ENCODE results near the gene RANBP3L.

RANBP3L gene

DNA sequence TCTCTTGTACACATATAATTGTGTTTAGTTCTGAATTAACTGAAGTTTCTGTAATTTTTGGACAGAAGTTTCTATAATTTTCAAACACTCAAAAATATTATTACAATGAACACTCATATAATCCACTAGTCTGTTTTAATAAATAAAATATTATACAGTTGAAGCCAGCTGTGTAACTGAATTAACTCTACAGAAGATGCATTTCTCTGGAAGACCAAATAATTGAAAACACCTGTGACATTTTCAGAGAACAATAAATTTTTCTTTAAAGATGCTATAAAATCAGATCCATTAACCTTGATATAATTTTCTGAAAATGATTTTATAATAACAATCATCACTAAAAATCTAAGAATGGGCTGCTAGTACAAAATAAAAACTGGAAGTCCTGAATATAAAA is 74.7 kb downstream of the RANBP3L start:
- no peaks in the 10 kb centered on the region for H3K4me1 ChIP-seq (ENCODE audit: control insufficient read depth, insufficient read depth, low read length, poor library complexity, severe bottlenecking)
- H3K27ac ChIP-seq (ENCODE audit: low read depth, low read length, severe bottlenecking): no peak overlapping the region
- no peak overlapping the region for H3K4me3 ChIP-seq (ENCODE audit: extremely low read depth, insufficient read depth, low read length, poor library complexity, severe bottlenecking)
- H3K36me3 ChIP-seq (ENCODE audit: control insufficient read depth, insufficient read depth, low read length): peaks cover 15% of the 10 kb centered on the region
- H3K9me3 ChIP-seq (ENCODE audit: control insufficient read depth, low read length): no peaks in the 10 kb centered on the region

- no peaks in the 10 kb centered on the region for H3K4me1 ChIP-seq (ENCODE audit: control insufficient read depth, insufficient read depth, low read length, poor library complexity, severe bottlenecking)
- H3K4me3 ChIP-seq (ENCODE audit: extremely low read depth, insufficient read depth, low read length, poor library complexity, severe bottlenecking): no peak overlapping the region
- H3K36me3 ChIP-seq (ENCODE audit: control insufficient read depth, insufficient read depth, low read length): peaks cover 26% of the 10 kb centered on the region
- WGBS, 2 experiments (ENCODE audit: insufficient coverage in 2 of 2): 100% methylated on average over 1 of the region's 1 CpG
- no peak overlapping the region for H3K27ac ChIP-seq (ENCODE audit: low read depth, low read length, severe bottlenecking)
- H3K9me3 ChIP-seq (ENCODE audit: control insufficient read depth, low read length): no peaks in the 10 kb centered on the region
These were observed 79.1 kb downstream of the RANBP3L start for GRCh38 chr5:36222620-36223019.

DNA sequence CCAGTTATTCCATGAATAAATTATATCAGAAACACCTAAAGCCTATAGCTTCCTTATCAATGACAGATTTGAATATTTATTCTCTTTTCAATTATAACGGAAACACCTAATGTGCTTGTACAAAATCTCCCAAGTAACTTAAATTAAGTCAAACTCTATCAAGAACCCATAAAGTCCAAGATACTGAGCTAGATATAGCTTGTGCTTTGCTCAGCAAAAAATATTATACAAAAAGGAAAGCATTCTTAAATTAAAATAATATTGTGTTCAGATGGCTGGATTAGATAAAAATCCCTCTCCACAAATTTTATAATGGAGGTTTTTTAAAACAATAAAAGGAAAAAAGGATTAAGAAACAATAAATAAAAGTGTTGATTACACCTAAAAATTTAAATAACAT is 83.7 kb downstream of the RANBP3L start:
- Histone ChIP-seq H3K27ac (ENCODE audit: low read depth, low read length, severe bottlenecking) (no peak overlapping the region), H3K9me3 (ENCODE audit: control insufficient read depth, low read length) (no peaks in the 10 kb centered on the region), H3K4me1 (ENCODE audit: control insufficient read depth, insufficient read depth, low read length, poor library complexity, severe bottlenecking) (no peaks in the 10 kb centered on the region), H3K4me3 (ENCODE audit: extremely low read depth, insufficient read depth, low read length, poor library complexity, severe bottlenecking) (no peak overlapping the region), H3K36me3 (ENCODE audit: control insufficient read depth, insufficient read depth, low read length) (peaks cover 15% of the 10 kb centered on the region)
- 100% methylated on average over 1 of the region's 1 CpG; no CpG with 5 or more reads in 1 of the 2 experiments for WGBS, 2 experiments (ENCODE audit: insufficient coverage in 2 of 2)

DNA sequence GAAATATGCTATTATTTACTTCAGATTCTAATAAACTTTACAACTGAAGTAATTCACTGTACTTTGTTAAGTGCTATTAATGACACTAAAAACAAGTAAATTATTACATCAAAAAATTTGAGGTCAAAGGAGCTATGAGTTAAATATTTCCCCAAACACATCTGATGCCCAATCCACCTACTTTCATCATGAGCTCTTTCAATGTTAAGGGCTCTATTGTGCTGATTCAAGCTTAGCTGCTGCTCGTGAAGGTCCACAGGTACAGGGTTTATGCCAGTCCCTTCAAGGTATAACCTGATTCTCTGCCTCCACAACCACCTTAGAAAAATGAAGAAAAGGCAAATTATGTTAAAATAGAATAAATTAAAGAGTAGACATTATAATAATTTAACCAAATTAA is 84.1 kb downstream of the RANBP3L start:
- Histone ChIP-seq H3K4me1 (ENCODE audit: control insufficient read depth, insufficient read depth, low read length, poor library complexity, severe bottlenecking) (no peaks in the 10 kb centered on the region), H3K4me3 (ENCODE audit: extremely low read depth, insufficient read depth, low read length, poor library complexity, severe bottlenecking) (no peak overlapping the region), H3K36me3 (ENCODE audit: control insufficient read depth, insufficient read depth, low read length) (peaks cover 15% of the 10 kb centered on the region), H3K27ac (ENCODE audit: low read depth, low read length, severe bottlenecking) (no peak overlapping the region), H3K9me3 (ENCODE audit: control insufficient read depth, low read length) (no peaks in the 10 kb centered on the region)
- WGBS, 2 experiments (ENCODE audit: insufficient coverage in 2 of 2): 83% methylated on average over 1 of the region's 1 CpG; no CpG with 5 or more reads in 1 of the 2 experiments

DNA sequence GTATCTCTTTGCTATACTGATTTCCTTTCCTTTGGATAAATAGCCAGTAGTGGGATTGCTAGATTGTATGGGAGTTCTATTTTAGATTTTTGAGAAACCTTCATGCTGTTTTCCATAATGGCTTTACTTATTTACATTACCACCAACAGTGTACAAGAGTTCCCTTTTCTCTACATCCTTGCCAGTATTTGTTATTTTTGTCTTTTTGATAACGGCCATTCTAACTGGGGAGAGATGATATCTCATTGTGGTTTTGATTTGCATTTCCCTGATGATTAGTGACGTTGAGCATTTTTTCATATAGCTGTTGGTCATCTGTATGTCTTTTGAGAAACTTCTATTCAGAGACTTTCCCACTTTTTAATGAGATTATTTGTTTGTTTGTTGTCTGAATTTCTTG is 85.8 kb downstream of the RANBP3L start:
- H3K4me3 ChIP-seq (ENCODE audit: extremely low read depth, insufficient read depth, low read length, poor library complexity, severe bottlenecking): no peak overlapping the region
- no peaks in the 10 kb centered on the region for H3K9me3 ChIP-seq (ENCODE audit: control insufficient read depth, low read length)
- peaks cover 12% of the 10 kb centered on the region for H3K36me3 ChIP-seq (ENCODE audit: control insufficient read depth, insufficient read depth, low read length)
- no CpG with 5 or more reads among the region's 2 CpGs for WGBS, 2 experiments (ENCODE audit: insufficient coverage in 2 of 2)
- no peaks in the 10 kb centered on the region for H3K4me1 ChIP-seq (ENCODE audit: control insufficient read depth, insufficient read depth, low read length, poor library complexity, severe bottlenecking)
- no peak overlapping the region for H3K27ac ChIP-seq (ENCODE audit: low read depth, low read length, severe bottlenecking)

GRCh38 chr5:36214436-36214835 is 87.3 kb downstream of the RANBP3L start:
- H3K27ac ChIP-seq (ENCODE audit: low read depth, low read length, severe bottlenecking): no peak overlapping the region
- H3K36me3 ChIP-seq (ENCODE audit: control insufficient read depth, insufficient read depth, low read length): peaks cover 5% of the 10 kb centered on the region
- H3K4me3 ChIP-seq (ENCODE audit: extremely low read depth, insufficient read depth, low read length, poor library complexity, severe bottlenecking): no peak overlapping the region
- no peaks in the 10 kb centered on the region for H3K9me3 ChIP-seq (ENCODE audit: control insufficient read depth, low read length)
- H3K4me1 ChIP-seq (ENCODE audit: control insufficient read depth, insufficient read depth, low read length, poor library complexity, severe bottlenecking): no peaks in the 10 kb centered on the region
- no CpG with 5 or more reads among the region's 3 CpGs for WGBS, 2 experiments (ENCODE audit: insufficient coverage in 2 of 2)

- Histone ChIP-seq H3K27ac (ENCODE audit: low read depth, low read length, severe bottlenecking) (no peak overlapping the region), H3K36me3 (ENCODE audit: control insufficient read depth, insufficient read depth, low read length) (peaks cover 13% of the 10 kb centered on the region), H3K4me1 (ENCODE audit: control insufficient read depth, insufficient read depth, low read length, poor library complexity, severe bottlenecking) (no peaks in the 10 kb centered on the region), H3K4me3 (ENCODE audit: extremely low read depth, insufficient read depth, low read length, poor library complexity, severe bottlenecking) (no peak overlapping the region), H3K9me3 (ENCODE audit: control insufficient read depth, low read length) (no peaks in the 10 kb centered on the region)
- WGBS, 2 experiments (ENCODE audit: insufficient coverage in 2 of 2): no CpG with 5 or more reads among the region's 3 CpGs
These were observed 92.0 kb downstream of the RANBP3L start for GRCh38 chr5:36209664-36210063.

- H3K27ac ChIP-seq (ENCODE audit: low read depth, low read length, severe bottlenecking): no peak overlapping the region
- H3K4me1 ChIP-seq (ENCODE audit: control insufficient read depth, insufficient read depth, low read length, poor library complexity, severe bottlenecking): no peaks in the 10 kb centered on the region
- peaks cover 13% of the 10 kb centered on the region for H3K36me3 ChIP-seq (ENCODE audit: control insufficient read depth, insufficient read depth, low read length)
- H3K9me3 ChIP-seq (ENCODE audit: control insufficient read depth, low read length): no peaks in the 10 kb centered on the region
- 100% methylated on average over 1 of the region's 2 CpGs; no CpG with 5 or more reads in 1 of the 2 experiments for WGBS, 2 experiments (ENCODE audit: insufficient coverage in 2 of 2)
- H3K4me3 ChIP-seq (ENCODE audit: extremely low read depth, insufficient read depth, low read length, poor library complexity, severe bottlenecking): no peak overlapping the region
These were observed 92.9 kb downstream of the RANBP3L start for GRCh38 chr5:36208786-36209185.

- no peaks in the 10 kb centered on the region for H3K9me3 ChIP-seq (ENCODE audit: control insufficient read depth, low read length)
- no peaks in the 10 kb centered on the region for H3K4me1 ChIP-seq (ENCODE audit: control insufficient read depth, insufficient read depth, low read length, poor library complexity, severe bottlenecking)
- peaks cover 13% of the 10 kb centered on the region for H3K36me3 ChIP-seq (ENCODE audit: control insufficient read depth, insufficient read depth, low read length)
- no peak overlapping the region for H3K4me3 ChIP-seq (ENCODE audit: extremely low read depth, insufficient read depth, low read length, poor library complexity, severe bottlenecking)
- no peak overlapping the region for H3K27ac ChIP-seq (ENCODE audit: low read depth, low read length, severe bottlenecking)
These were observed 94.8 kb downstream of the RANBP3L start for GRCh38 chr5:36206913-36207312.

DNA sequence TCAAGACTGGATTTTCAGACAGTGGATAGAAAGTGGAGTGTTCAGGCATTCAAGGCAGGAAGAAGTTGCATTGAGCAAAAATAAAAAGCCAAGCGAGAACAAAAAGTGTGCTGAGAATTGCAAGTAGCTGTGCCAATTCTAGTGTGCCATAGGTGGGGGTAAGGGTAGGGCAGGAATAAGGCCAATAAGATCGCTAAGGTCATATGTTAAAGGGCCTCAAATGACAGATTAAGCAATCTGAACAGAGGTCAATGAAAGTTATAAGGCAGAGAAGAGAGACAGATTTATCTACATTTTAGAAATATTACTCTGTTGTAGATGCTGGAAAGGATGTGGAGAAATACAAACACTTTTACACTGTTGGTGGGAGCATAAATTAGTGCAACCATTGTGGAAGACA is 96.4 kb downstream of the RANBP3L start:
- H3K36me3 ChIP-seq (ENCODE audit: control insufficient read depth, insufficient read depth, low read length): peaks cover 19% of the 10 kb centered on the region

DNA sequence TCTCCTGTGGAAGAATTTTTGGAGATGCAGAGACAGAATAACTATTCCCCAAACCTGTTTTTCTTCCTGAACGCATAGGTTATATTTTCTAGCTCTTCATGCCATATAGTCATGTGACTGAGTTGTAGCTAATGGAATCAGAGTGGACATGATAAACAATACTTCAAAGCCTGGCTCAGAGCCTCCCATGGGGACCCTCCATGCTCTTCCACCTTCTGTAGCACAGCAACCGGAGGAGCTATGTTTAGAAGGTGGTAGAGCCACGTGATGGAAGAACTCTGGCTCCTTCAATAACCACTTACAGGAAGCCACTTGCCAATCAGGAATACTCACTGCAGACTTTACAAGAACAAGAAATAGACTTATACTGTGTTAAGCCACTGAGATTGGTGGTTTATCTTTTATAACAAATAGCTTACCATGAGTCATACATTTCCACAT is 99.2 kb downstream of the RANBP3L start:
- Histone ChIP-seq H3K4me1 (ENCODE audit: control insufficient read depth, insufficient read depth, low read length, poor library complexity, severe bottlenecking) (no peaks in the 10 kb centered on the region), H3K4me3 (ENCODE audit: extremely low read depth, insufficient read depth, low read length, poor library complexity, severe bottlenecking) (no peak overlapping the region), H3K36me3 (ENCODE audit: control insufficient read depth, insufficient read depth, low read length) (peaks cover 19% of the 10 kb centered on the region), H3K27ac (ENCODE audit: low read depth, low read length, severe bottlenecking) (no peak overlapping the region), H3K9me3 (ENCODE audit: control insufficient read depth, low read length) (no peaks in the 10 kb centered on the region)
- WGBS, 2 experiments (ENCODE audit: insufficient coverage in 2 of 2): no CpG with 5 or more reads among the region's 3 CpGs

More for the DNA sequence above, 96.4 kb downstream of the RANBP3L start:
- WGBS, 2 experiments (ENCODE audit: insufficient coverage in 2 of 2): 90 to 100% methylated on average over 2 of the region's 2 CpGs
- H3K9me3 ChIP-seq (ENCODE audit: control insufficient read depth, low read length): no peaks in the 10 kb centered on the region
- no peak overlapping the region for H3K27ac ChIP-seq (ENCODE audit: low read depth, low read length, severe bottlenecking)
- H3K4me3 ChIP-seq (ENCODE audit: extremely low read depth, insufficient read depth, low read length, poor library complexity, severe bottlenecking): no peak overlapping the region
- no peaks in the 10 kb centered on the region for H3K4me1 ChIP-seq (ENCODE audit: control insufficient read depth, insufficient read depth, low read length, poor library complexity, severe bottlenecking)

DNA sequence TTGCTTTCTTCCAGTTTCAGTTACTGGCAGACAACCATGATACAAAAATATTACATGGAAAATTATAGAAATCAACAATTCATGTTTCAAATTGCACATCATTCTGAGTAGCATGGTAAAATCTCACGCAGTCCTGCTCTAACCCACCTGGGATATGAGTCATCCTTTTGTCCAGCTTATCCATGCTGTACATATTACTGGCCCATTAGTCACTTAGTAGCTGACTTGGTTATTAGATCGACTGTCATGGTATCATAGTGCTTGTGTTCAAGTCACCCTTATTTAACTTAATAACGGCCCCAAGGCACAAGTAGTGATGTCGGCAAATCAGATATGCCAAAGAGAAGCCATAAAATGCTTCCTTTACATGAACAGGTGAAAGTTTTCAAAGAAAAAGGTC is 101.2 kb downstream of the RANBP3L start:
- Histone ChIP-seq H3K27ac (ENCODE audit: low read depth, low read length, severe bottlenecking) (no peak overlapping the region), H3K9me3 (ENCODE audit: control insufficient read depth, low read length) (no peaks in the 10 kb centered on the region), H3K36me3 (ENCODE audit: control insufficient read depth, insufficient read depth, low read length) (peaks cover 21% of the 10 kb centered on the region), H3K4me1 (ENCODE audit: control insufficient read depth, insufficient read depth, low read length, poor library complexity, severe bottlenecking) (no peaks in the 10 kb centered on the region), H3K4me3 (ENCODE audit: extremely low read depth, insufficient read depth, low read length, poor library complexity, severe bottlenecking) (no peak overlapping the region)
- 100% methylated on average over 2 to 3 of the region's 4 CpGs for WGBS, 2 experiments (ENCODE audit: insufficient coverage in 2 of 2)
